HepG2 (cell line): ENCODE measurements around the gene PSMD5. TPM values are rescaled to one million over a fixed set of nuclear protein-coding genes. Genes with fewer than 3 reads are reported as not detected.
A peak's percentile ranks its signal among the peaks of the same experiment; 100 is the strongest.

ENCODE experiments used
- BRCA1 ChIP-seq: sonication (generic); formaldehyde crosslinking; IDR thresholded peaks from 2 replicates; pipeline ENCODE4 v1.4.0; 2020; ENCODE audit warnings: missing genetic modification reagents
- CENPT ChIP-seq: sonication (generic); formaldehyde crosslinking; IDR thresholded peaks from 2 replicates; pipeline ENCODE4 v1.8.0; 2022; ENCODE audit warnings: low read depth, mild to moderate bottlenecking, moderate library complexity, missing genetic modification reagents
- FOSL2 ChIP-seq: sonication (generic); formaldehyde crosslinking; IDR thresholded peaks from 2 replicates; pipeline ENCODE4 v1.4.0; 2020; ENCODE audit warnings: missing genetic modification reagents
- FOXK1 ChIP-seq: sonication (generic); formaldehyde crosslinking; IDR thresholded peaks from 2 replicates; pipeline ENCODE4 v1.4.0; 2020; ENCODE audit warnings: low read depth, missing genetic modification reagents, borderline replicate concordance
- HNRNPL ChIP-seq: fragments of 200-400 bp; formaldehyde crosslinking; IDR thresholded peaks from 2 replicates; pipeline ENCODE4 v1.6.1; 2017; ENCODE audit warnings: mild to moderate bottlenecking, low read depth, low read length
- JDP2 ChIP-seq: sonication (generic); formaldehyde crosslinking; IDR thresholded peaks from 2 replicates; pipeline ENCODE4 v1.8.1; 2022; ENCODE audit warnings: missing genetic modification reagents, borderline replicate concordance
- MTF1 ChIP-seq: sonication (generic); formaldehyde crosslinking; IDR thresholded peaks from 2 replicates; pipeline ENCODE4 v1.5.0; 2020; ENCODE audit warnings: missing genetic modification reagents
- POLR2AphosphoS5 ChIP-seq: IDR thresholded peaks from 2 replicates; pipeline ENCODE4 v1.6.1; 2012; ENCODE audit warnings: low read depth, low read length
- PRPF4 ChIP-seq: fragments of 200-400 bp; formaldehyde crosslinking; IDR thresholded peaks from 2 replicates; pipeline ENCODE4 v1.6.1; 2016; ENCODE audit warnings: low read length, low read depth; ENCODE audit not compliant: poor library complexity, severe bottlenecking
- RAD21 ChIP-seq: fragments of 450-650 bp; formaldehyde crosslinking; IDR thresholded peaks from 2 replicates; pipeline ENCODE4 v1.5.0; 2020; ENCODE audit warnings: mild to moderate bottlenecking
- SALL2 ChIP-seq: sonication (generic); formaldehyde crosslinking; IDR thresholded peaks from 2 replicates; pipeline ENCODE4 v1.8.1; 2023; ENCODE audit warnings: mild to moderate bottlenecking, missing genetic modification reagents, inconsistent platforms
- SETDB1 ChIP-seq: sonication (generic); formaldehyde crosslinking; IDR thresholded peaks from 2 replicates; pipeline ENCODE4 v1.5.1; 2020; ENCODE audit warnings: missing genetic modification reagents, mild to moderate bottlenecking, borderline replicate concordance
- SIX1 ChIP-seq: sonication (generic); formaldehyde crosslinking; IDR thresholded peaks from 2 replicates; pipeline ENCODE4 v1.4.0; 2020; ENCODE audit warnings: missing genetic modification reagents, borderline replicate concordance
- SMAD9 ChIP-seq: sonication (generic); formaldehyde crosslinking; IDR thresholded peaks from 2 replicates; pipeline ENCODE4 v1.5.1; 2020; ENCODE audit warnings: mild to moderate bottlenecking, missing genetic modification reagents
- ZBTB38 ChIP-seq: sonication (generic); formaldehyde crosslinking; IDR thresholded peaks from 2 replicates; pipeline ENCODE4 v1.5.1; 2020; ENCODE audit warnings: mild to moderate bottlenecking, missing genetic modification reagents
- ZKSCAN5 ChIP-seq: sonication (generic); formaldehyde crosslinking; IDR thresholded peaks from 2 replicates; pipeline ENCODE4 v1.5.1; 2020; ENCODE audit warnings: mild to moderate bottlenecking, missing genetic modification reagents
- ZNF20 ChIP-seq: sonication (generic); formaldehyde crosslinking; IDR thresholded peaks from 2 replicates; pipeline ENCODE4 v1.4.0; 2020; ENCODE audit warnings: mild to moderate bottlenecking, moderate library complexity, missing genetic modification reagents
- ZNF703 ChIP-seq: sonication (generic); formaldehyde crosslinking; IDR thresholded peaks from 2 replicates; pipeline ENCODE4 v1.5.1; 2020; ENCODE audit warnings: missing genetic modification reagents, mild to moderate bottlenecking, moderate library complexity, borderline replicate concordance
- polyA plus RNA-seq, 8 experiments: library from polyadenylated mRNA; depleted of rRNA in 3 of 8; stranded (reverse) in 7 of 8; unstranded in 1 of 8; fragments of >200 nt; fragmentation: Illumina TruSeq in 4 of 8; extraction: Trizol in 4 of 8; gene quantifications; 2 replicates each; pipeline versions ENCODE4 v1.2.1 to v1.2.3, GENCODE V29; 2011 to 2016; ENCODE audit warnings: low read depth in 4 of 8, missing spikeins in 1 of 8, mixed read lengths in 1 of 8; ENCODE audit not compliant: insufficient read depth in 1 of 8
- total RNA-seq, 5 experiments: library from RNA; depleted of rRNA; stranded (reverse); fragments of >200 nt; fragmentation: Illumina TruSeq; extraction: Trizol; gene quantifications; 2 replicates each; pipeline ENCODE4 v1.2.3, GENCODE V29; 2016; ENCODE audit warnings: low read depth in 1 of 5
- TF ChIP-seq, protein P1 (sequence below): sonication (generic); formaldehyde crosslinking; conservative IDR thresholded peaks from 2 replicates; pipeline ENCODE4 v1.8.0; 2022; ENCODE audit warnings: missing genetic modification reagents
- TF ChIP-seq, protein P2 (sequence below): sonication (generic); formaldehyde crosslinking; IDR thresholded peaks from 2 replicates; pipeline ENCODE4 v1.5.0; 2020; ENCODE audit warnings: missing genetic modification reagents
- TF ChIP-seq, protein P3 (sequence below): sonication (generic); formaldehyde crosslinking; IDR thresholded peaks from 2 replicates; pipeline ENCODE4 v1.4.0; 2020; ENCODE audit warnings: missing genetic modification reagents
- TF ChIP-seq, protein P4 (sequence below): IDR thresholded peaks from 2 replicates; pipeline ENCODE4 v1.6.1; 2012; ENCODE audit warnings: inconsistent platforms
- TF ChIP-seq, protein P5 (sequence below): sonication (generic); formaldehyde crosslinking; conservative IDR thresholded peaks from 2 replicates; pipeline ENCODE4 v1.4.0; 2020; ENCODE audit warnings: mild to moderate bottlenecking, missing genetic modification reagents, moderate library complexity

PSMD5 gene
- total and polyA plus RNA-seq, 2 of the 13 experiments (the other 11 are each of a cell fraction or from before 2014, with no cell fraction given): 12.7 to 18.1 TPM

DNA sequence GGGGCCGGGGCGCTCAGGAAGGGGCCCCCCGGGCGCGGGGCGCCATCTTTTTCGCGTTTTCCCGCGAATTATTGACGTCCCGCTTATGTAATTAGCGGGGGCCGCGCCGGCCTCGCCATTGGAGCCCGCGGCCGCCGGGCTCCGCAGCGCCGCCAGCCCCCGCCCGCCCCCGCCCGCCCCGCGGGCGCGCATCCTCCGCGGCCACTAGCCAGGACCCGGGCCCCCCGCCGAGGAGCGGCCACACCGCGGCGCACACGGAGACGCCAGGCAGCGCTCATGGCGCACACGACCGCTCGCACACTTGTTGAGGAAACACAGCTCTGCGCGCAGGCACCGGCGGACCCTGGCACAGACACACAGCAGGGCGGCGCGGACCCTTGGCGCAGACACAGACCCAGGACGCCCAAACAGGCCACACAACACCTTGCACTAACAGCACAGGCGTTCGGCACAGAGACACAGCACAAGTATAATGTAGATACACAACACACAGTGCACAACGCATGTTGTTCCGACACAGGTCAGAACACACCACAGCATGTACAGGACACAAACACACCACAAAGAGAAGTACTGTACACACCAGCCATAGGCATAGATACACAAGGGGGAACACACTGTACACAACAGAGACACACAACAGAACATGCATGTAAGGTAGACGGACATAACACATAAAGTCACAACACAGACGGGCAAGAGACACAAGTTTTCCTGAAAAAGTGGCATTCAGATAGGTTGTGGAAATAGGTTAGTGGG lies 34.7 kb upstream of the PSMD5 start (continued):
- TF ChIP-seq, protein P1, sequence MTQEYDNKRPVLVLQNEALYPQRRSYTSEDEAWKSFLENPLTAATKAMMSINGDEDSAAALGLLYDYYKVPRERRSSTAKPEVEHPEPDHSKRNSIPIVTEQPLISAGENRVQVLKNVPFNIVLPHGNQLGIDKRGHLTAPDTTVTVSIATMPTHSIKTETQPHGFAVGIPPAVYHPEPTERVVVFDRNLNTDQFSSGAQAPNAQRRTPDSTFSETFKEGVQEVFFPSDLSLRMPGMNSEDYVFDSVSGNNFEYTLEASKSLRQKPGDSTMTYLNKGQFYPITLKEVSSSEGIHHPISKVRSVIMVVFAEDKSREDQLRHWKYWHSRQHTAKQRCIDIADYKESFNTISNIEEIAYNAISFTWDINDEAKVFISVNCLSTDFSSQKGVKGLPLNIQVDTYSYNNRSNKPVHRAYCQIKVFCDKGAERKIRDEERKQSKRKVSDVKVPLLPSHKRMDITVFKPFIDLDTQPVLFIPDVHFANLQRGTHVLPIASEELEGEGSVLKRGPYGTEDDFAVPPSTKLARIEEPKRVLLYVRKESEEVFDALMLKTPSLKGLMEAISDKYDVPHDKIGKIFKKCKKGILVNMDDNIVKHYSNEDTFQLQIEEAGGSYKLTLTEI (CRISPR knock-in tag): no peak; the same call in 1 of the 2 replicates
- TF ChIP-seq, protein P2, sequence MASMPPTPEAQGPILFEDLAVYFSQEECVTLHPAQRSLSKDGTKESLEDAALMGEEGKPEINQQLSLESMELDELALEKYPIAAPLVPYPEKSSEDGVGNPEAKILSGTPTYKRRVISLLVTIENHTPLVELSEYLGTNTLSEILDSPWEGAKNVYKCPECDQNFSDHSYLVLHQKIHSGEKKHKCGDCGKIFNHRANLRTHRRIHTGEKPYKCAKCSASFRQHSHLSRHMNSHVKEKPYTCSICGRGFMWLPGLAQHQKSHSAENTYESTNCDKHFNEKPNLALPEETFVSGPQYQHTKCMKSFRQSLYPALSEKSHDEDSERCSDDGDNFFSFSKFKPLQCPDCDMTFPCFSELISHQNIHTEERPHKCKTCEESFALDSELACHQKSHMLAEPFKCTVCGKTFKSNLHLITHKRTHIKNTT (CRISPR knock-in tag): no peak
- TF ChIP-seq, protein P3, sequence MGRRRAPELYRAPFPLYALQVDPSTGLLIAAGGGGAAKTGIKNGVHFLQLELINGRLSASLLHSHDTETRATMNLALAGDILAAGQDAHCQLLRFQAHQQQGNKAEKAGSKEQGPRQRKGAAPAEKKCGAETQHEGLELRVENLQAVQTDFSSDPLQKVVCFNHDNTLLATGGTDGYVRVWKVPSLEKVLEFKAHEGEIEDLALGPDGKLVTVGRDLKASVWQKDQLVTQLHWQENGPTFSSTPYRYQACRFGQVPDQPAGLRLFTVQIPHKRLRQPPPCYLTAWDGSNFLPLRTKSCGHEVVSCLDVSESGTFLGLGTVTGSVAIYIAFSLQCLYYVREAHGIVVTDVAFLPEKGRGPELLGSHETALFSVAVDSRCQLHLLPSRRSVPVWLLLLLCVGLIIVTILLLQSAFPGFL: 0 out of 2 replicates have a peak, but pooled peaks have one; percentile 39
- TF ChIP-seq, protein P4, sequence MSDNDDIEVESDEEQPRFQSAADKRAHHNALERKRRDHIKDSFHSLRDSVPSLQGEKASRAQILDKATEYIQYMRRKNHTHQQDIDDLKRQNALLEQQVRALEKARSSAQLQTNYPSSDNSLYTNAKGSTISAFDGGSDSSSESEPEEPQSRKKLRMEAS: peak; percentile 81
- no peak for TF ChIP-seq MTF1 (CRISPR knock-in tag)
- no peak for TF ChIP-seq PRPF4
- TF ChIP-seq CENPT: no peak
- no peak for TF ChIP-seq HNRNPL
- TF ChIP-seq POLR2AphosphoS5: peak; percentile 22; the same call in 1 of the 2 replicates
- TF ChIP-seq SETDB1: no peak
- no peak for TF ChIP-seq JDP2 (CRISPR knock-in tag)
- TF ChIP-seq ZNF20 (CRISPR knock-in tag): no peak
- TF ChIP-seq FOXK1 (CRISPR knock-in tag): no peak; the same call in 1 of the 2 replicates
- TF ChIP-seq, protein P5, sequence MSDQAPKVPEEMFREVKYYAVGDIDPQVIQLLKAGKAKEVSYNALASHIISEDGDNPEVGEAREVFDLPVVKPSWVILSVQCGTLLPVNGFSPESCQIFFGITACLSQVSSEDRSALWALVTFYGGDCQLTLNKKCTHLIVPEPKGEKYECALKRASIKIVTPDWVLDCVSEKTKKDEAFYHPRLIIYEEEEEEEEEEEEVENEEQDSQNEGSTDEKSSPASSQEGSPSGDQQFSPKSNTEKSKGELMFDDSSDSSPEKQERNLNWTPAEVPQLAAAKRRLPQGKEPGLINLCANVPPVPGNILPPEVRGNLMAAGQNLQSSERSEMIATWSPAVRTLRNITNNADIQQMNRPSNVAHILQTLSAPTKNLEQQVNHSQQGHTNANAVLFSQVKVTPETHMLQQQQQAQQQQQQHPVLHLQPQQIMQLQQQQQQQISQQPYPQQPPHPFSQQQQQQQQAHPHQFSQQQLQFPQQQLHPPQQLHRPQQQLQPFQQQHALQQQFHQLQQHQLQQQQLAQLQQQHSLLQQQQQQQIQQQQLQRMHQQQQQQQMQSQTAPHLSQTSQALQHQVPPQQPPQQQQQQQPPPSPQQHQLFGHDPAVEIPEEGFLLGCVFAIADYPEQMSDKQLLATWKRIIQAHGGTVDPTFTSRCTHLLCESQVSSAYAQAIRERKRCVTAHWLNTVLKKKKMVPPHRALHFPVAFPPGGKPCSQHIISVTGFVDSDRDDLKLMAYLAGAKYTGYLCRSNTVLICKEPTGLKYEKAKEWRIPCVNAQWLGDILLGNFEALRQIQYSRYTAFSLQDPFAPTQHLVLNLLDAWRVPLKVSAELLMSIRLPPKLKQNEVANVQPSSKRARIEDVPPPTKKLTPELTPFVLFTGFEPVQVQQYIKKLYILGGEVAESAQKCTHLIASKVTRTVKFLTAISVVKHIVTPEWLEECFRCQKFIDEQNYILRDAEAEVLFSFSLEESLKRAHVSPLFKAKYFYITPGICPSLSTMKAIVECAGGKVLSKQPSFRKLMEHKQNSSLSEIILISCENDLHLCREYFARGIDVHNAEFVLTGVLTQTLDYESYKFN (CRISPR knock-in tag): no peak
- no peak for TF ChIP-seq ZNF703 (CRISPR knock-in tag)
- peak; percentile 31; the same call in 1 of the 2 replicates for TF ChIP-seq RAD21 (CRISPR knock-in tag)
- no peak for TF ChIP-seq SMAD9 (CRISPR knock-in tag)
- TF ChIP-seq ZKSCAN5 (CRISPR knock-in tag): 0 out of 2 replicates have a peak, but pooled peaks have one; percentile 36
- TF ChIP-seq SIX1 (CRISPR knock-in tag): no peak
- peak; percentile 43 for TF ChIP-seq FOSL2
- no peak; the same call in 1 of the 2 replicates for TF ChIP-seq SALL2 (CRISPR knock-in tag)
- TF ChIP-seq BRCA1 (CRISPR knock-in tag): no peak
- TF ChIP-seq ZBTB38: peak; percentile 62; the same call in 1 of the 2 replicates
